Measurements from ENCODE around the gene ADGRB2. TPM values are rescaled to one million over a fixed set of nuclear protein-coding genes. Genes with fewer than 3 reads are reported as not detected.
A peak's percentile ranks its signal among the peaks of the same experiment; 100 is the strongest.

ADGRB2 gene
- total RNA-seq, 1 experiment from 2014 or later = 10.9 TPM

DNA sequence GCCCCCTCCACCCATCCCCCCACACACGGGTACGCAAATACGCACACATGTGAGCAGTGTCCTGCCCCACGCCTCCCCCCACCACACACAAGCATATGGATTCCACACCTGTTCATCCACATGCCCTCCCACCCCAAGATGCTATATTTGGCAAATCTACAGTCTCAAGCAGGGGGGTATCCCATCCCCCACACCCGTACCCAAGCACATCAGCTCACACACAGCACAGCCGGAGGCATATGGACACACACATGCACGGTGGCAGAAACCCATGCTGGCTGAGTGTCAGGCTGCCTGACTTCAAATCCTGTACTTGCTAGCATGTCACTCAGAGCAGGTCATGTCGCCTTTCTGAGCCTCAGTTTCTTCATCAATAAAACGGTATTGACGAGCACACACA lies 70.9 kb downstream of the ADGRB2 start:
- no peaks in the 10 kb centered on the region for H4K20me1 ChIP-seq (ENCODE audit: control insufficient read depth, insufficient read depth, insufficient read length)
- H3K9me3 ChIP-seq (ENCODE audit: control insufficient read depth, low read depth, low read length) = no peaks in the 10 kb centered on the region
- H2BK5ac ChIP-seq (ENCODE audit: insufficient read length, low read length) = no peak overlapping the region
- Mint-ChIP-seq H3K27me3 (ENCODE audit: low read depth) (no peaks in the 10 kb centered on the region), H3K4me3 (no peak overlapping the region), H3K4me1 (peaks cover 14 to 16% of the 10 kb centered on the region in 2 experiments), H3K9me3 (no peaks in the 10 kb centered on the region), H3K36me3 (ENCODE audit: insufficient read depth in 1 of 3, low read depth in 3 of 3) (no peaks in the 10 kb centered on the region), H3K27ac (0 out of 7 replicates have a peak overlapping the region, but pooled peaks of 1 of the 3 experiments have one; percentile 24)
- no peak overlapping the region for H3K23ac ChIP-seq (ENCODE audit: insufficient read length, low read depth, low read length)
- no peak overlapping the region for H2BK120ac ChIP-seq (ENCODE audit: low read depth, low read length, poor library complexity, severe bottlenecking)
- H3K4ac ChIP-seq (ENCODE audit: low read depth, low read length) = no peak overlapping the region
- no peak overlapping the region for H2AK5ac ChIP-seq (ENCODE audit: insufficient read length, low read length)
- H2AFZ ChIP-seq (ENCODE audit: low read length) = no peak overlapping the region
- no CpG with 5 or more reads among the region's 10 CpGs for WGBS (ENCODE audit: extremely low coverage, insufficient read length, low lambda C conversion rate)
- TF ChIP-seq, protein P1, sequence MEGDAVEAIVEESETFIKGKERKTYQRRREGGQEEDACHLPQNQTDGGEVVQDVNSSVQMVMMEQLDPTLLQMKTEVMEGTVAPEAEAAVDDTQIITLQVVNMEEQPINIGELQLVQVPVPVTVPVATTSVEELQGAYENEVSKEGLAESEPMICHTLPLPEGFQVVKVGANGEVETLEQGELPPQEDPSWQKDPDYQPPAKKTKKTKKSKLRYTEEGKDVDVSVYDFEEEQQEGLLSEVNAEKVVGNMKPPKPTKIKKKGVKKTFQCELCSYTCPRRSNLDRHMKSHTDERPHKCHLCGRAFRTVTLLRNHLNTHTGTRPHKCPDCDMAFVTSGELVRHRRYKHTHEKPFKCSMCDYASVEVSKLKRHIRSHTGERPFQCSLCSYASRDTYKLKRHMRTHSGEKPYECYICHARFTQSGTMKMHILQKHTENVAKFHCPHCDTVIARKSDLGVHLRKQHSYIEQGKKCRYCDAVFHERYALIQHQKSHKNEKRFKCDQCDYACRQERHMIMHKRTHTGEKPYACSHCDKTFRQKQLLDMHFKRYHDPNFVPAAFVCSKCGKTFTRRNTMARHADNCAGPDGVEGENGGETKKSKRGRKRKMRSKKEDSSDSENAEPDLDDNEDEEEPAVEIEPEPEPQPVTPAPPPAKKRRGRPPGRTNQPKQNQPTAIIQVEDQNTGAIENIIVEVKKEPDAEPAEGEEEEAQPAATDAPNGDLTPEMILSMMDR (conservative IDR thresholded peaks at IDR 0.05) = no peak
- H3T11ph ChIP-seq (ENCODE audit: low read length) = no peak overlapping the region
- H2BK20ac ChIP-seq (ENCODE audit: low read depth, low read length, poor library complexity, severe bottlenecking) = no peak overlapping the region
- no peak overlapping the region for H3K56ac ChIP-seq (ENCODE audit: insufficient read length, low read depth, low read length)
- H3K4me1 ChIP-seq (ENCODE audit: insufficient read depth, low read length) = no peaks in the 10 kb centered on the region
- H3K4me2 ChIP-seq (ENCODE audit: insufficient read depth, insufficient read length, low read length) = no peak overlapping the region
- no peak overlapping the region for H3K27ac ChIP-seq (ENCODE audit: insufficient read length, low read depth, low read length)
- no peak for DNase-seq
- no peaks in the 10 kb centered on the region for H3K23me2 ChIP-seq (ENCODE audit: insufficient read length, low read depth, low read length, poor library complexity, severe bottlenecking)
- H3K79me1 ChIP-seq (ENCODE audit: insufficient read depth, low read depth, low read length, poor library complexity, severe bottlenecking) = no peaks in the 10 kb centered on the region
- H3K27me3 ChIP-seq (ENCODE audit: insufficient read depth, low read length) = no peaks in the 10 kb centered on the region
- no peak overlapping the region for H3K18ac ChIP-seq (ENCODE audit: insufficient read length, low read depth, low read length)
- H4K91ac ChIP-seq (ENCODE audit: insufficient read length, low read depth, low read length) = no peak overlapping the region
- H2BK15ac ChIP-seq (ENCODE audit: low read depth, low read length) = no peak overlapping the region
- H3K14ac ChIP-seq (ENCODE audit: insufficient read depth, low read length) = no peak overlapping the region; the same call in 1 of the 2 replicates
- H4K8ac ChIP-seq (replicated peaks; ENCODE audit: insufficient read length, low read depth, low read length) = no peak overlapping the region
- H4K5ac ChIP-seq (ENCODE audit: insufficient read length, low read depth, low read length) = no peak overlapping the region
- no peaks in the 10 kb centered on the region for H3K79me2 ChIP-seq (ENCODE audit: insufficient read depth, low read length)
- no peak overlapping the region for H3K9ac ChIP-seq (ENCODE audit: extremely low read depth, insufficient read length, low read length)
- H2BK12ac ChIP-seq (ENCODE audit: insufficient read length, low read depth, low read length) = no peak overlapping the region
